ENCODE measurements around the gene MRPS6.

- TF ChIP-seq CTCF (IDR thresholded peaks at IDR 0.05; ENCODE audit: low read depth, low read length) (no peak), EZH2phosphoT487 (IDR thresholded peaks at IDR 0.05; ENCODE audit: low read depth) (no peak)
These were observed 19.7 kb downstream of the MRPS6 start for GRCh38 chr21:34093083-34093482.
